OCI-LY1 (cell line): ENCODE measurements around the gene CAMTA1.
"Not testable (repeated sequence)": the region's sequence is repeated elsewhere in the genome, so short reads cannot be mapped to it uniquely, and the experiment has no call there.

Source experiments
- EZH2 ChIP-seq: fragments of 200-600 bp; sonication (generic), shearing (Covaris generic); IDR thresholded peaks from 2 replicates; pipeline ENCODE4 v1.8.0; 2017; ENCODE audit warnings: borderline replicate concordance, mixed run types, mild to moderate bottlenecking, antibody characterized with exemption, low read length, moderate library complexity, mixed read lengths
- TF ChIP-seq, protein P1 (sequence below): fragments of 200-600 bp; sonication (generic), shearing (Covaris generic); IDR thresholded peaks from 2 replicates; pipeline ENCODE4 v1.5.1; 2017; ENCODE audit warnings: mild to moderate bottlenecking, antibody characterized with exemption, low read length, moderate library complexity, mixed read lengths

DNA sequence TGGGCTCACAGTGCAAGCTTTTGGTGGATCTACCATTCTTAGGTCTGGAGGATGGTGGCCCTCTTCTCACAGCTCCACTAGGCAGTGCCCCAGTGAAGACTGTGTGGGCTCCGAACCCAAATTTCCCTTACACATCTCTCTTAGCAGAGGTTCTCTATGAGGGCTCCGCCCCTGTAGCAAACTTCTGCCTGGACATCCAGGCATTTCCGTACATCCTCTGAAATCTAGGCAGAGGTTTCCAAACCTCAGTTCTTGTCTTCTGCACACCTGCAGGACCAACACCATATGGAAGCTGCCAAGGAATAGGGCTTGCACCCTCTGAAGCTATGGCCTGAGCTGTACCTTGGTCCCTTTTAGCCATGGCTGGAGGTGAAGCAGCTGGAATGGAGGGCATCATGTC is 1005.8 kb downstream of the CAMTA1 start:
- TF ChIP-seq, protein P1, sequence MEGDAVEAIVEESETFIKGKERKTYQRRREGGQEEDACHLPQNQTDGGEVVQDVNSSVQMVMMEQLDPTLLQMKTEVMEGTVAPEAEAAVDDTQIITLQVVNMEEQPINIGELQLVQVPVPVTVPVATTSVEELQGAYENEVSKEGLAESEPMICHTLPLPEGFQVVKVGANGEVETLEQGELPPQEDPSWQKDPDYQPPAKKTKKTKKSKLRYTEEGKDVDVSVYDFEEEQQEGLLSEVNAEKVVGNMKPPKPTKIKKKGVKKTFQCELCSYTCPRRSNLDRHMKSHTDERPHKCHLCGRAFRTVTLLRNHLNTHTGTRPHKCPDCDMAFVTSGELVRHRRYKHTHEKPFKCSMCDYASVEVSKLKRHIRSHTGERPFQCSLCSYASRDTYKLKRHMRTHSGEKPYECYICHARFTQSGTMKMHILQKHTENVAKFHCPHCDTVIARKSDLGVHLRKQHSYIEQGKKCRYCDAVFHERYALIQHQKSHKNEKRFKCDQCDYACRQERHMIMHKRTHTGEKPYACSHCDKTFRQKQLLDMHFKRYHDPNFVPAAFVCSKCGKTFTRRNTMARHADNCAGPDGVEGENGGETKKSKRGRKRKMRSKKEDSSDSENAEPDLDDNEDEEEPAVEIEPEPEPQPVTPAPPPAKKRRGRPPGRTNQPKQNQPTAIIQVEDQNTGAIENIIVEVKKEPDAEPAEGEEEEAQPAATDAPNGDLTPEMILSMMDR, result not testable (repeated sequence)
- TF ChIP-seq EZH2, result not testable (repeated sequence)
